Epithelial cell of proximal tubule (primary cell): ENCODE data around the gene SLC7A1. TPM values are rescaled to one million over a fixed set of nuclear protein-coding genes. Genes with fewer than 3 reads are reported as not detected.

Source experiments
- DNase-seq: peaks from one replicate; pipeline ENCODE4 v3.0.0-alpha.2; 2011; ENCODE audit warnings: low read depth
- H3K4me3 ChIP-seq: 2 replicates; pipeline ENCODE4 v1.5.1; 2011; ENCODE audit warnings: low read depth, mild to moderate bottlenecking, low read length
- CTCF ChIP-seq: conservative IDR thresholded peaks from 2 replicates; pipeline ENCODE4 v1.5.1; 2012; ENCODE audit warnings: low read depth, mild to moderate bottlenecking, low read length
- total RNA-seq: library from RNA; depleted of rRNA; stranded (reverse); fragments of >200 nt; gene quantifications from 2 replicates; pipeline ENCODE4 v1.2.3, GENCODE V29; 2015

The SLC7A1 gene
- total RNA-seq, 1 donor from 2014 or later = 48.5 TPM

- peak; percentile 99 for TF ChIP-seq CTCF
- peak; percentile 16 for DNase-seq
Measured at GRCh38 chr13:29508130-29508875, 87.2 kb downstream of the SLC7A1 start.

GRCh38 chr13:29507356-29507755 is 88.1 kb downstream of the SLC7A1 start:
- DNase-seq = no peak
- TF ChIP-seq CTCF = no peak
- no peak overlapping the region for H3K4me3 ChIP-seq

More at GRCh38 chr13:29508130-29508875, 87.2 kb downstream of the SLC7A1 start:
- H3K4me3 ChIP-seq = no peak overlapping the region

GRCh38 chr13:29505950-29506349 is 89.5 kb downstream of the SLC7A1 start:
- no peak for DNase-seq
- no peak for TF ChIP-seq CTCF
- H3K4me3 ChIP-seq = no peak overlapping the region

GRCh38 chr13:29505511-29505910 is 90.0 kb downstream of the SLC7A1 start:
- no peak for DNase-seq
- no peak overlapping the region for H3K4me3 ChIP-seq
- no peak for TF ChIP-seq CTCF

- H3K4me3 ChIP-seq = no peak overlapping the region
- no peak for DNase-seq
- no peak for TF ChIP-seq CTCF
Measured at GRCh38 chr13:29504691-29505090, 90.8 kb downstream of the SLC7A1 start.

GRCh38 chr13:29503041-29503837 is 92.2 kb downstream of the SLC7A1 start:
- TF ChIP-seq CTCF = no peak
- DNase-seq = no peak
- H3K4me3 ChIP-seq = no peak overlapping the region
